ENCODE data around the gene KCNV2. TPM values are rescaled to one million over a fixed set of nuclear protein-coding genes. Genes with fewer than 3 reads are reported as not detected.

KCNV2 gene
- total RNA-seq, 2 experiments from 2014 or later: not detected

GRCh38 chr9:2726650-2727340 lies 9.5 kb downstream of the KCNV2 start:
- H3K9me3 Mint-ChIP-seq: no peaks in the 10 kb centered on the region
- POLR2A ChIA-PET: no interaction called here
- no peaks in the 10 kb centered on the region for H3K27me3 Mint-ChIP-seq
- ATAC-seq (ENCODE audit: low read depth) (no peak), DNase-seq (no peak)
- peaks cover 3% of the 10 kb centered on the region for H3K4me1 Mint-ChIP-seq
- H3K36me3 Mint-ChIP-seq: no peaks in the 10 kb centered on the region
- no peak overlapping the region for H3K27ac Mint-ChIP-seq
- H3K4me3 Mint-ChIP-seq: no peak overlapping the region

DNA sequence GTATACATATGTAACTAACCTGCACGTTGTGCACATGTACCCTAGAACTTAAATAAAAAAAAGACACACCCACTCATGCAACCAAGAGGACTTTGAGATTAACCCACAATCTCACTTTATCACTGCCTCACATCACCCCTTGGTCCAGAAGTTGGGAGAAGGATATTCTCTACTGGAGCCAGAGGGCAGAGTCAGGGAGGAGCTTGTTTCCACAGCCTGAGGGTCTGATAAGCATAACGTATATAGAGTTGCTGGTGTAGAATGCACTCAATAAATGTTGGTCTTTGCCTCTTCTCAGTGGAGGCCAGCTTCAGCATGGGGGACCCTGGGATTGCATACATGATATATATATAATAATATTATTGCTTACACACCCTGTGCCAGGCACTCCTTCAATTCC lies 10.1 kb downstream of the KCNV2 start:
- ATAC-seq (ENCODE audit: low read depth): no peak
- POLR2A ChIA-PET: no interaction called here

GRCh38 chr9:2727966-2728613 lies 10.8 kb downstream of the KCNV2 start:
- ATAC-seq (ENCODE audit: low read depth) (no peak), DNase-seq (no peak)
- POLR2A ChIA-PET: no interaction called here
- Mint-ChIP-seq H3K4me1 (peaks cover 1% of the 10 kb centered on the region), H3K27me3 (no peaks in the 10 kb centered on the region), H3K36me3 (no peaks in the 10 kb centered on the region), H3K9me3 (no peaks in the 10 kb centered on the region), H3K4me3 (no peak overlapping the region), H3K27ac (no peak overlapping the region)

More for the DNA sequence above, 10.1 kb downstream of the KCNV2 start:
- H3K27me3 Mint-ChIP-seq: no peaks in the 10 kb centered on the region
- no peak for DNase-seq
- no peak overlapping the region for H3K27ac Mint-ChIP-seq
- H3K4me1 Mint-ChIP-seq: peaks cover 3% of the 10 kb centered on the region
- H3K9me3 Mint-ChIP-seq: no peaks in the 10 kb centered on the region
- no peaks in the 10 kb centered on the region for H3K36me3 Mint-ChIP-seq
- no peak overlapping the region for H3K4me3 Mint-ChIP-seq

DNA sequence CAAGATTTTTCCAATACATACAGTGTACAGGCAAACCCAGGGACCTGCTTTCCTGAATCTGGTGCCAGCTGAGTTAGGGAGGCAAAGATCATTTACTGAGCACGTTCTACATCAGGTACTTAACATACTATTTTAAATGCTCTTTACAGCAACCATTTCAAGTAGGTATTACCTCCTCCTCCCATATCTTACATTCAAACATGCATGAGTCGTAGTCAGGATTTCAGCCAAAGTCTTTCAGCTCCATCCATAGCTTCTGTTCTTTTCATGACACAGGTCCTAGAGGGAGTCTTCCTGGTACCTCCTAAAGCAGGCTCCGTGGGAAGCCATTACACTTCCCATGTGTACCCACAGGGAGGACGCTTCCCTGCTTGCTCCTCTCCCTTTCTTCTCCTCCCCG lies 11.7 kb downstream of the KCNV2 start:
- Mint-ChIP-seq H3K27me3 (no peaks in the 10 kb centered on the region), H3K36me3 (peaks cover 2% of the 10 kb centered on the region)

GRCh38 chr9:2729721-2730120 lies 12.4 kb downstream of the KCNV2 start:
- Mint-ChIP-seq H3K27me3 (no peaks in the 10 kb centered on the region), H3K4me1 (peaks cover 1% of the 10 kb centered on the region), H3K4me3 (no peak overlapping the region), H3K9me3 (no peaks in the 10 kb centered on the region), H3K36me3 (peaks cover 2% of the 10 kb centered on the region), H3K27ac (no peak overlapping the region)
- ATAC-seq (ENCODE audit: low read depth) (no peak), DNase-seq (no peak)
- POLR2A ChIA-PET: no interaction called here

More for the DNA sequence above, 11.7 kb downstream of the KCNV2 start:
- H3K4me1 Mint-ChIP-seq: peaks cover 1% of the 10 kb centered on the region
- POLR2A ChIA-PET: no interaction called here
- no peak overlapping the region for H3K4me3 Mint-ChIP-seq
- H3K27ac Mint-ChIP-seq: no peak overlapping the region
- DNase-seq (no peak), ATAC-seq (ENCODE audit: low read depth) (no peak)
- H3K9me3 Mint-ChIP-seq: no peaks in the 10 kb centered on the region

- POLR2A ChIA-PET: no interaction called here
- DNase-seq (no peak), ATAC-seq (ENCODE audit: low read depth) (no peak)
- Mint-ChIP-seq H3K27me3 (no peaks in the 10 kb centered on the region), H3K9me3 (no peaks in the 10 kb centered on the region), H3K4me3 (no peak overlapping the region), H3K4me1 (peaks cover 1% of the 10 kb centered on the region), H3K27ac (no peak overlapping the region), H3K36me3 (peaks cover 2% of the 10 kb centered on the region)
Measured at GRCh38 chr9:2730971-2731370, 13.7 kb downstream of the KCNV2 start.

- POLR2A ChIA-PET: no interaction called here
- Mint-ChIP-seq H3K4me3 (no peak overlapping the region), H3K27ac (no peak overlapping the region), H3K27me3 (no peaks in the 10 kb centered on the region), H3K36me3 (peaks cover 4% of the 10 kb centered on the region), H3K4me1 (peaks cover 1% of the 10 kb centered on the region), H3K9me3 (no peaks in the 10 kb centered on the region)
- ATAC-seq (ENCODE audit: low read depth): no peak
- no peak for DNase-seq
Measured at GRCh38 chr9:2732492-2732891, 15.2 kb downstream of the KCNV2 start.

DNA sequence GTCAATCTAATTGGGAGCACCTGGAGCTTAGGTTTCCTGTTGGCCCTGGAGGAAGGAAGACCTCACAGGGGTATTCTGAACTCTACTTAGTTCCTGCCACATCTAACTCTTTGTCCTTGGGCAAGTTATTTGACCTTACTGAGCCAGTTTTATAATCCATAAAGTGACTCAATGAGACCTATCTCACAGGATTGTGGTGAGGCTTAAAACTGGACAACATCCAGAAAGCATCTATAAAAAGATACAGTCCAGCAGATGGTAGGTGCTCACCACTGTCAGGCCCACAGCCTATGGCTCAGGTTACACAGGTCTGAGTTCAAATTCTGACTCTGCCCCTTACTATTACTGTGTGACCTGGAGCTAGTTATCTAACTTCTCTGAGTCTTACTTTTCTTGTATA lies 23.3 kb downstream of the KCNV2 start:
- peaks cover 8% of the 10 kb centered on the region for H3K4me1 Mint-ChIP-seq
- POLR2A ChIA-PET: no interaction called here
- DNase-seq (no peak), ATAC-seq (ENCODE audit: low read depth) (no peak)
- no peaks in the 10 kb centered on the region for H3K27me3 Mint-ChIP-seq
- no peak overlapping the region for H3K4me3 Mint-ChIP-seq
- no peaks in the 10 kb centered on the region for H3K9me3 Mint-ChIP-seq
- H3K27ac Mint-ChIP-seq: no peak overlapping the region
- H3K36me3 Mint-ChIP-seq: peaks cover 6% of the 10 kb centered on the region

- H3K4me3 Mint-ChIP-seq: no peak overlapping the region
- no peaks in the 10 kb centered on the region for H3K9me3 Mint-ChIP-seq
- POLR2A ChIA-PET: no interaction called here
- no peaks in the 10 kb centered on the region for H3K27me3 Mint-ChIP-seq
- no peak overlapping the region for H3K27ac Mint-ChIP-seq
- H3K4me1 Mint-ChIP-seq: peaks cover 8% of the 10 kb centered on the region
- no peak for DNase-seq
- ATAC-seq (ENCODE audit: low read depth): no peak
- H3K36me3 Mint-ChIP-seq: peaks cover 6% of the 10 kb centered on the region
Measured at GRCh38 chr9:2741441-2742158, 24.3 kb downstream of the KCNV2 start.

GRCh38 chr9:2742214-2742613 lies 24.9 kb downstream of the KCNV2 start:
- peaks cover 8% of the 10 kb centered on the region for H3K4me1 Mint-ChIP-seq

DNA sequence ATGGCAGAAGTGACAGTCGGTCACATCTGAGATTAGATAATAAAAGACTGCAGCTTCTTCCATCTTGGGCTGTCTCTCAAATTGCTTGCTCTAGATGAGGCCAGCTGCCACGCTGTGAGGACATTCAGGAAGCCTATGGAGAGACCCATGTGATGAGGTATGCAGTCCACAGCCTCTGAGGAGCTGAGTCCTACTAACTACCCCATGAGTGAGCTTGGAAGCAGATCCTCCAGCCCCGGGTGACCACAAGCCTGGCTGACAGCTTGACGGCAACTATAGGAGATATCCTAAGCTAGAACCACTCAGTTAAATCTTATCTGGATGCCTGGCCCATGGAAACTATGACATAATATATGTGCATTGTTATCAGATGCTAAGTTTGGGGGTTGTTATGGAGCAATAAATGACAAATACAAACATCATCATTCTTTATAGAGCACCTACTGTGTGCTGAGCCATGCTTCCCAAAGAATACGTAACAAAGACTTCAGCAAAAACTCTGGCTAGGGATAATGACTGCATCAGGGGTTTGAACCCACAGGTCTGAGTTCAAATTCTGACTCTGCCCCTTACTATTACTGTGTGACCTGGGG lies 26.7 kb downstream of the KCNV2 start:
- POLR2A ChIA-PET: no interaction called here
- Mint-ChIP-seq H3K27ac (no peak overlapping the region), H3K4me3 (no peak overlapping the region), H3K9me3 (no peaks in the 10 kb centered on the region), H3K36me3 (peaks cover 9% of the 10 kb centered on the region), H3K4me1 (peaks cover 8% of the 10 kb centered on the region), H3K27me3 (no peaks in the 10 kb centered on the region)
- ATAC-seq (ENCODE audit: low read depth) (no peak), DNase-seq (no peak)

More at GRCh38 chr9:2742214-2742613, 24.9 kb downstream of the KCNV2 start:
- ATAC-seq (ENCODE audit: low read depth): no peak
- H3K36me3 Mint-ChIP-seq: peaks cover 4% of the 10 kb centered on the region
- no peaks in the 10 kb centered on the region for H3K27me3 Mint-ChIP-seq
- no peak for DNase-seq
- H3K4me3 Mint-ChIP-seq: no peak overlapping the region
- H3K27ac Mint-ChIP-seq: no peak overlapping the region
- POLR2A ChIA-PET: no interaction called here
- no peaks in the 10 kb centered on the region for H3K9me3 Mint-ChIP-seq

DNA sequence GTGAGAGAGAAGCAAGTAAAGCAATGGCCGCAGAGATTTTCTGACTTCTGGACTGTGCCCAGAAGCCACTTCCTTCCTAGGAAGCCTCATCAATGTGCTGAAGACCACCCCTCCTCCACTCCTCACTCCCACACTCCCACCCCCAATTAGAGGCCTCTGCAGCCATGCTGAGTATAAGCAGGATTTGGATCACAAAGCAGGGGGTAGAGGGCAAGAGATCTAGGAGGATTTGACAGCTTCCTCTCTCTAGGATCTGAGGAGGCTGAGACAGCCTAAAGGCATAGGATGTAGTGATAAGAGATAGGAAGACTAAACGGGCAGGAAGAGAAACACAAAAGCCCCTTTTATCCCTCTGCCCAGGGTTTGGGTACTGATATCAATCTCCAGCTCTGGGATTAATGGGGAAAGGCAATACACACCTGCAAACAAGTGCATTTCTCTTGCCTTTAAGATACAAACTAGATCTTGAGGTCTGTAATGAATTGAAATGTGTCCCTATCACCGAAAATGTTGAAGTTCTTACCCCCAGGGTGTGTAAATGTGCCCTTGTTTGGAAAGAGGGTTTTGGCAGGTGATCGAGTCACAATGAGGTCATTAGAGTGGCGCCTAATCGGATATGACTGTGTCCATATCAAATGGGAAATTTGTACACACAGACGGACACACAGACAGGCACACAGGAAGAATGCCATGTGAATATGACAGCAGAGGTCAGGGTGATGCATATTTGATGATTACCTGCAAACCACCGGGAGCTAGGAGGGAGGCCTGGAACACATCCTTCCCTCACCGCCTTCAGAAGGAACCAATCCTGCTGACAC lies 28.5 kb downstream of the KCNV2 start:
- no peak for DNase-seq
- H3K36me3 Mint-ChIP-seq: peaks cover 19% of the 10 kb centered on the region
- no peak overlapping the region for H3K27ac Mint-ChIP-seq
- H3K27me3 Mint-ChIP-seq: no peaks in the 10 kb centered on the region
- H3K4me3 Mint-ChIP-seq: no peak overlapping the region
- POLR2A ChIA-PET: no interaction called here
- no peak for ATAC-seq (ENCODE audit: low read depth)
- peaks cover 8% of the 10 kb centered on the region for H3K4me1 Mint-ChIP-seq
- peaks cover 1% of the 10 kb centered on the region for H3K9me3 Mint-ChIP-seq

DNA sequence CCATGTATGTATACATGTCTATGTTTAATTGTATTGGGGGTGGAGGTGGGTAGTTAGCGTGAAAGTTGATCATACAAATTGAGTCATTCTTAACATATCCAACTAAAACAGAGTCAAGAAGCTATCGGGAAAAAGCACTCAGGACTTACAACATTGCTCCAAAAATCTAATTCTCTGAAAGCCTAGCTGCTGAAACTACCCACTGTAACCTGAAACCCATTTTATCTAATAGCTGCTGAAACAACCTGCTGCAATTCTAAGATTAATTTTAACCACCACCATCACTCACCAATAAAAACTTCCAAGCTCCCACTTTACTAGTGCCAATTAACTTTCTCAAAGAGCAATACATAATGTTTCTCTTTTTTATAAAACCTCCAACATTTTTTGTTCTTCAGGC lies 32.2 kb downstream of the KCNV2 start:
- Mint-ChIP-seq H3K27me3 (no peaks in the 10 kb centered on the region), H3K4me3 (no peak overlapping the region), H3K4me1 (peaks cover 6% of the 10 kb centered on the region), H3K9me3 (peaks cover 3% of the 10 kb centered on the region), H3K27ac (no peak overlapping the region), H3K36me3 (peaks cover 35% of the 10 kb centered on the region)
- POLR2A ChIA-PET: no interaction called here
- ATAC-seq (ENCODE audit: low read depth) (no peak), DNase-seq (no peak)
